Fibroblast of the aortic adventitia (primary cell): ENCODE data around the gene FIBP. TPM values are rescaled to one million over a fixed set of nuclear protein-coding genes. Genes with fewer than 3 reads are reported as not detected.

Source experiments
- DNase-seq: peaks from one replicate; pipeline ENCODE4 v3.0.0-alpha.2; 2010; ENCODE audit warnings: low read depth
- H3K4me3 ChIP-seq: 2 replicates; pipeline ENCODE4 v1.5.1; 2011; ENCODE audit warnings: low read depth, mild to moderate bottlenecking, control low read depth, low read length, moderate library complexity
- total RNA-seq: library from RNA; depleted of rRNA; stranded (reverse); fragments of >200 nt; gene quantifications from 2 replicates; pipeline ENCODE4 v1.2.3, GENCODE V29; 2012; ENCODE audit warnings: low replicate concordance
- TF ChIP-seq, protein P1 (sequence below): IDR thresholded peaks from 2 replicates; pipeline ENCODE4 v1.5.1; 2011; ENCODE audit warnings: mild to moderate bottlenecking, low read length, control low read depth, inconsistent platforms; ENCODE audit not compliant: insufficient read depth

FIBP gene
- total RNA-seq, 1 donor = 157 TPM

DNA sequence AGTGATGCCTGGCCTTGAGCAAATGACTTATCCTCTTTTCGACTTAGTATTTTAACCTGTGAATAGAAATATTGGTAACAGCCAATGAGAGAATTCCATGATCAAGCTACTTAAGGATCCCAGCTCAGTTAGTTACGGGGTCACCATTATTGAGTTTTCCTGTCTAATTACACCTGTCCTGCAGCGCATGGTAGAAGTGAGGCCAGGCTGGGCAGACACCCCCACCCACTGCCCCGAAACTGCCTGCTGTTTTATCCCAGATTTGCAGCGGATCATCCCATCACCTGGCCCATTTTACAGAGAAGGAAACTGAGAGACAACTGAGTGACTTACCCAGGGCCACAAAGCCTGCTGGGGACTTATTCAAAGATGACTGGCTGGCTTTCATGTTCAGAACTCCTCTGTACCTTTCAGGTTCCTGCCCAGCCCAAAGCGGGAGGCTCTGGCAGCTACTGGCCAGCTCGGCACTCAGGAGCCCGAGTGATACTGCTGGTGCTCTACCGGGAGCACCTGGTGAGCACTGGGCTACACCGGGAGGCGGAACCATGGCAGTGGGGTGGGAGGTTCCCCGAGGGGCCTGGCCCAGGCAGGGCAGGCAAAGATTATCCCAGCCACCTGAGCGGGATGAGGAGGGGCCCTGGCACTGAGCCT lies 26.6 kb downstream of the FIBP start:
- no peak for DNase-seq
- peak overlapping the region; percentile 93 for H3K4me3 ChIP-seq
- TF ChIP-seq, protein P1, sequence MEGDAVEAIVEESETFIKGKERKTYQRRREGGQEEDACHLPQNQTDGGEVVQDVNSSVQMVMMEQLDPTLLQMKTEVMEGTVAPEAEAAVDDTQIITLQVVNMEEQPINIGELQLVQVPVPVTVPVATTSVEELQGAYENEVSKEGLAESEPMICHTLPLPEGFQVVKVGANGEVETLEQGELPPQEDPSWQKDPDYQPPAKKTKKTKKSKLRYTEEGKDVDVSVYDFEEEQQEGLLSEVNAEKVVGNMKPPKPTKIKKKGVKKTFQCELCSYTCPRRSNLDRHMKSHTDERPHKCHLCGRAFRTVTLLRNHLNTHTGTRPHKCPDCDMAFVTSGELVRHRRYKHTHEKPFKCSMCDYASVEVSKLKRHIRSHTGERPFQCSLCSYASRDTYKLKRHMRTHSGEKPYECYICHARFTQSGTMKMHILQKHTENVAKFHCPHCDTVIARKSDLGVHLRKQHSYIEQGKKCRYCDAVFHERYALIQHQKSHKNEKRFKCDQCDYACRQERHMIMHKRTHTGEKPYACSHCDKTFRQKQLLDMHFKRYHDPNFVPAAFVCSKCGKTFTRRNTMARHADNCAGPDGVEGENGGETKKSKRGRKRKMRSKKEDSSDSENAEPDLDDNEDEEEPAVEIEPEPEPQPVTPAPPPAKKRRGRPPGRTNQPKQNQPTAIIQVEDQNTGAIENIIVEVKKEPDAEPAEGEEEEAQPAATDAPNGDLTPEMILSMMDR = no peak

DNA sequence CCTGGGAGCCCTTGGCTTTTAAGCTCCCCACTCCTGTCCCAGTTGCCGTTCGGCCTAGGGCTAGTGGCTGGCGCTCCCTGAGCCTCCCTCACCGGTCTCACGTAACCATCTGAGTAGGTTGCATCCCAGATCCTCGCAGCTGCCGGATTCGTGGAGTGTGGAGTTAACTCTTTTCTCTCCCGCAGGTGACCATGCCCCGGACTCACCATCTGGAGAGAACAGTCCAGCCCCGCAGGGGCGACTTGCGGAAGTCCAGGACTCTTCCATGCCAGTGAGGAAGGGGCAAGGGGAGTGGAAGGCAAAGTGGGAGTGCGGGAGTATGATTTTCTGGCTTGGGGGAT lies 27.1 kb downstream of the FIBP start:
- H3K4me3 ChIP-seq = peak overlapping the region; percentile 93
- DNase-seq = no peak
- TF ChIP-seq, protein P1 = no peak

DNA sequence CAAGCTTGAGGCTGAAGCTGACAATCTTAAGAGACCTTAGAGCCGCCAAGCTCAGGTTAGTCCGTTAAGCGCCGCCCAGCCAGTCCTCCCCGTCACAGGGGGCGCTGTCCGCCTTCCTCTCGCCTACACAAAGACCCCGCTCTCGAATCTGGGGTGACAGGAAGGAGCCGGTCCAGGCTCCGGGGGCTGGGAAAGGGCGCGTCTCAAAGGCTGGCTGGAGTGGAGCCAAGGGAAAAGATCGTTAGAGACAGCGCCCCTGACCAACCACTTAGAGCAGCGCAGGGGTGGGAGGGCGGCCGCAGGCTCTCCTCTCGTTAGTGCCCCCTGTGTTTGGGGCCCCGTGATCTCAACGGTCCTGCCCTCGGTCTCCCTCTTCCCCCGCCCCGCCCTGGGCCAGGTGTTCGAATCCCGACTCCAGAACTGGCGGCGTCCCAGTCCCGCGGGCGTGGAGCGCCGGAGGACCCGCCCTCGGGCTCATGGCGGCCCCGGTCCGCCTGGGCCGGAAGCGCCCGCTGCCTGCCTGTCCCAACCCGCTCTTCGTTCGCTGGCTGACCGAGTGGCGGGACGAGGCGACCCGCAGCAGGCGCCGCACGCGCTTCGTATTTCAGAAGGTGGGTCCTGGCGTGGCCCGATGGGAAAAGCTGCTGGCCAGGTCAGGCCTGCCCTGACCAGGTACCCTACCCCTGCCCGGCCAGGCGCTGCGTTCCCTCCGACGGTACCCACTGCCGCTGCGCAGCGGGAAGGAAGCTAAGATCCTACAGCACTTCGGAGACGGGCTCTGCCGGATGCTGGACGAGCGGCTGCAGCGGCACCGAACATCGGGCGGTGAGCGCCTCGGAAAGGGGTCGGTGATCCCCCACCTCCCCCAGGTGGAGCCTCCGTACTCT lies 27.8 kb downstream of the FIBP start, which contains the start of gene MUS81:
Gene MUS81, plus strand, starts transcription at position 156 of the 887 bp plus-strand sequence. Its CDS starts 321 bp downstream, at position 477.
- H3K4me3 ChIP-seq = peak within 1 kb of the TSS; percentile 93
- TF ChIP-seq, protein P1 = peak; percentile 80
- peak; percentile 98 for DNase-seq

DNA sequence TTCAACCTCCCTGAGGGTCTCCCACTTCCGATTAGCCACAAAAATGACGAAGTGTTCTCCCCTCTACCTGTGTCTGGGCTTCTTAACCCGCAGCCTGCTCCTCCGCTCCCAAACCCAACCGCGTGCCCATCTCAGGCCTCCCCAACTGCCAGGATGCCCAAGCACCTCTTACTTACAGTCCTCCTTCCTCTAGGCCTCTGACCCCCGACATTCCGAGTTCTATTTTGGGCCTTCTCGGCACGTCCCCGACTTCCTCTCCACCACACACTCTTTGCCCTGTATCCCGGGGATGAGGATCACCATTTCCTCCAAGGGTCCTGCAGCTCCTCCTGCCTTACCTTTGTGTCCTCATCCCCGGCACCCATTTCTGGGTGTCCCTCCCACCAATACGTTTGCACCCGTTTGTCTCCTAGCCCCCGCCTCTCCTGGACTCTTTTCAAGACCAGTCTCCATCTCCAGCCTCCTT lies 28.4 kb downstream of the FIBP start:
- TF ChIP-seq, protein P1 = no peak
- DNase-seq = no peak

DNA sequence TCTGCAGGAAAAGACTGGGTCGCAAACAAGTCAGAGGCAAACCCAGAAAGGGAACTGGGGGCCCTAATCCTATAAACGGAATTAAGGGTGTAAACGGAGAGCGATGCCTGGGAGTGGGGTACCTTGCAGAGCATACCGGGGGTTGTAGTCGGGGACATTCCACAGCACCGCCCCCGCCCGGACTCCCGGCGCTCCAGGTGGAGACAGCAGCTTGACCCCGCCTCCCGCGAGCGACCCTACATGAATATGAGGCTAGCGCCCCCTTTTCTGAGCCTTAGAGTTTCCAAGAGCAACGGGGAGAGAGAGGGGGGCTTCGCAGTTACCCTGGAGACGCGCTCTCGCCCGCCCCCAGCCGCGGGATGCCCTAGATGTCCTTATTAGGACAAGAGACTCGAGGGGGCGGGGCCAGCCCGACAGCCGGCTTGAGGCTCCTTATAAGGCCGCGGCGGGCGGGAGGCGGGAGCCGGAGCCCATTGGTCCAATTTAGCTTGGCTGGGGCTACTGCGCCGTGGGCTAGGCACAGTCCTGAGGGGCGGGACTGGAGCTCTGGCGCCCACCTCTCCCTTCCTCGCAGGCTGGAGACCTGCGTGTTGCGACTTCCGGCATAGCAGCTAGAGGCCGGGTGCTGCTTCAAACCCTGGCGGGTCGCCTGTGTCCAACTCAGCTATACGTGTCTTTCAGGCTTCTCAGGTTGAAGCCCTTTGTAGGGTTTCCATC lies 29.0 kb downstream of the FIBP start:
- peak overlapping the region; percentile 93 for H3K4me3 ChIP-seq
- TF ChIP-seq, protein P1 = peak; percentile 12
- peak; percentile 96 for DNase-seq

More for the DNA sequence above, 28.4 kb downstream of the FIBP start:
- peak overlapping the region; percentile 93 for H3K4me3 ChIP-seq

DNA sequence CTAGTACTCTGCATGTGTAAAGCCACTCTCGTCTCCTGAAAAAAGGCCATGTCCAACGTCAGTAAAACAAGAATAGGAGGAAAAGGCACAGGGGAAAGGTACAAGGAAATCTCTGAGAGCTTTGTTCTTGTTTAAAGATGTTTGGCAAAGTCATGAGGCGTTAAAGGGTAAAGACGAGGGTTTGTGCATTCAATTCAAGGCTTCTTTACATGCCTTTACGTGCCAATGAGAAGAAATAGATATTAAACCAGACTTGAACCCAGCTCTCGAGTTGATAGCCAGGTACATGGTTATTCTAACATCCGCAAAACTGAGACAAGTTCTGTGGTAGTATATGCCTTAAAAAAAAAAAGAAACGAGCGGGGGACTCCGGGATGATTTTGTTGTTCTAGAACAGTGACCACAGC lies 29.6 kb downstream of the FIBP start:
- TF ChIP-seq, protein P1 = no peak

More for the DNA sequence above, 29.6 kb downstream of the FIBP start:
- H3K4me3 ChIP-seq = peak overlapping the region; percentile 60
- DNase-seq = no peak
